ENCODE data around the gene HEPACAM. TPM values are rescaled to one million over a fixed set of nuclear protein-coding genes. Genes with fewer than 3 reads are reported as not detected.

HEPACAM gene
- total RNA-seq, 2 donors from 2014 or later = 0.08 to 0.12 TPM

DNA sequence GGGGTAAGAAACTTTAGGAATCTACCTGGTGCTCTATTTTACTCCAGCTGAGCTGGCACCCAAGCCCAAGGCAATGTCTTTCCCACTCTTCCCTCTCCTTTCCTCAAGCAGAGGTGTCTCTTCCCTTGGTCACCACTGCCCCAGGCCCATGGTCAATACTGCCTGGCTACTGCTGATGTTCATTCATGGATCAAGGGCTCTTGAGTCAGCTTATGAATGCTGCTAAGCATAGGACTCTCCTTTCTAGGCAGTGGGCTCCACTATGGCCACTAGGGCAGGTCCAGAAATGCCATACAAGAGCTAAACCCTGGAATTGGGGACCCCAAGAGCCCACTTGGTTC lies 19.5 kb downstream of the HEPACAM start:
- no peak for DNase-seq
- Histone ChIP-seq H3K4me3 (no peak overlapping the region), H3K9ac (ENCODE audit: low read depth in 2 of 2, low read length in 2 of 2) (no peak overlapping the region), H3K27ac (no peak overlapping the region), H3K36me3 (no peaks in the 10 kb centered on the region), H3K4me1 (no peaks in the 10 kb centered on the region), H3K27me3 (no peaks in the 10 kb centered on the region), H3K9me3 (no peaks in the 10 kb centered on the region)
- TF ChIP-seq CTCF (IDR thresholded peaks at IDR 0.05) = no peak
- intact Hi-C loops (cut with DNase I) = no loop called here

DNA sequence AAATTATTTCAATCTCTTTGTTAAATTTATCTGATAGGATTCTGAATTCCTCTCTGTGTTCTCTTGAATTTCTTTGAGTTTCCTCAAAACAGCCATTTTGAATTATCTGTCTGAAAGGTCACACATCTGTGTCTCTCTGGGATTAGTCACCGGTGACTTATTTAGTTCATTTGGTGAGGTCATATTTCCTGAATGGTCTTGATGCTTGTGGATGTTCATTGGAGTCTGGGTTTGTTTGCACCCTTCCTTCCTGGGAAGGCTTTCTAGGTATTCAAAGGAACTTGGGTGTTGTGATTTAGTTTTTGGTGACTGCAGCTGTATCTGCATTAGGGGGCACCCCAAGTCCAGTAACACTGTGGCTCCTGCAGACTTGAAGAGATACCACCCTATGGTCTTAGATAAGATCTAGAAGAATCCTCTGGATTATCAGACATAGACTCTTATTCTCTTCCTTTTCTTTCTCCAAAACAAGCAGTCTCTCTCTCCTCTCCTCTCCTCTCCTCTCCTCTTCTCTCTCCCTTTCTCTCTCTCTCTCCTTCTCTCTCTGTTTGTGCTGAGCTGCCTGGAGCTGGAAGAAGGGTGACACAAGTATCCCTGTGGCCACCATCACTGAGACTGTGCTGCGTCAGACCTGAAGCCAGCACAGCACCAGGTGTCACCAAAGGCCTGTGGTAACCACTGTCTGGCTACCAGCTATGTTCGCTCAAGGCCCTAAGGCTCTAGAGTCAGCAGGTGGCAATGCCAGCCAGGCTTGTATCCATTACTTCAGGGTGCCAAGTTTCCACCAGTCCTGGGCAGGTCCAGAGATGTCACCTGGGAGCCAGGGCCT lies 20.1 kb downstream of the HEPACAM start:
- Histone ChIP-seq H3K4me1 (no peaks in the 10 kb centered on the region), H3K9ac (ENCODE audit: low read depth in 2 of 2, low read length in 2 of 2) (no peak overlapping the region), H3K4me3 (no peak overlapping the region), H3K27me3 (no peaks in the 10 kb centered on the region), H3K27ac (no peak overlapping the region), H3K36me3 (no peaks in the 10 kb centered on the region), H3K9me3 (no peaks in the 10 kb centered on the region)
- intact Hi-C loops (cut with DNase I) = no loop called here
- TF ChIP-seq CTCF (IDR thresholded peaks at IDR 0.05) = no peak
- DNase-seq = no peak

DNA sequence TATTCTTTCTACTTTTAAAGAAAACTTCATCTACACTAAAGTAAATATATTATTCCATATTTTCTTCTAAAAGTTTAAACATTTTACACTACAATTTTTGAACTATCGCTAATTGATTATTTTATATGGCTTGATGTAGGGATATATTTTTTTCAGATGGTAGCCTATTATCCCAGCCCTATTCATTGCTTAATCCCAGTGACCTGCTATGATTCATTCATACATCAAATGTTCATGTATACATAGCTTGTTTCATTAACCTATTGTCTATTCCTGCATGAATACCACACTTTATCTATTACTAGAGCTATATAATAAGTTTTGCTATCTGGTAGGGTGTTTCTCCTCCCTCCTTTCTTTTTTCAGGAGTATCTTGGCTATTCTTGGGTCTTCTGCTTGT lies 33.2 kb downstream of the HEPACAM start:
- TF ChIP-seq CTCF (IDR thresholded peaks at IDR 0.05) = no peak
- Histone ChIP-seq H3K9me3 (no peaks in the 10 kb centered on the region), H3K4me3 (no peak overlapping the region), H3K4me1 (no peaks in the 10 kb centered on the region), H3K27me3 (no peaks in the 10 kb centered on the region), H3K27ac (no peak overlapping the region), H3K36me3 (no peaks in the 10 kb centered on the region), H3K9ac (ENCODE audit: low read depth in 2 of 2, low read length in 2 of 2) (no peak overlapping the region)
- no peak for DNase-seq
- intact Hi-C loops (cut with DNase I) = no loop called here

GRCh38 chr11:124900464-124900863 lies 35.4 kb downstream of the HEPACAM start:
- H3K9ac ChIP-seq (ENCODE audit: low read depth in 2 of 2, low read length in 2 of 2) = no peak overlapping the region
- H3K4me1 ChIP-seq = no peaks in the 10 kb centered on the region
- H3K27me3 ChIP-seq = no peaks in the 10 kb centered on the region
- no peaks in the 10 kb centered on the region for H3K36me3 ChIP-seq
- no peak overlapping the region for H3K4me3 ChIP-seq
- intact Hi-C loops (cut with DNase I) = no loop called here
- no peak for DNase-seq
- H3K9me3 ChIP-seq = no peaks in the 10 kb centered on the region
- TF ChIP-seq CTCF (IDR thresholded peaks at IDR 0.05) = no peak
- H3K27ac ChIP-seq = no peak overlapping the region

- Histone ChIP-seq H3K27ac (no peak overlapping the region), H3K36me3 (no peaks in the 10 kb centered on the region), H3K9ac (ENCODE audit: low read depth in 2 of 2, low read length in 2 of 2) (no peak overlapping the region), H3K27me3 (no peaks in the 10 kb centered on the region), H3K4me1 (no peaks in the 10 kb centered on the region), H3K9me3 (no peaks in the 10 kb centered on the region), H3K4me3 (no peak overlapping the region)
- TF ChIP-seq CTCF (IDR thresholded peaks at IDR 0.05) = no peak
- DNase-seq = no peak
- intact Hi-C loops (cut with DNase I) = no loop called here
Observed at GRCh38 chr11:124899383-124900145, 36.3 kb downstream of the HEPACAM start.
